22Rv1 (cell line): ENCODE data around the gene CLEC16A.
"Not testable (repeated sequence)": the region's sequence is repeated elsewhere in the genome, so short reads cannot be mapped to it uniquely, and the experiment has no call there.

ENCODE experiments used
- CTCF ChIP-seq: fragments of 450-650 bp; IDR thresholded peaks from 2 replicates; pipeline ENCODE4 v1.5.1; 2017; ENCODE audit warnings: mild to moderate bottlenecking
- ZFX ChIP-seq: fragments of 450-650 bp; IDR thresholded peaks from 2 replicates; pipeline ENCODE4 v1.6.1; 2017; ENCODE audit warnings: antibody characterized with exemption, borderline replicate concordance

- not testable (repeated sequence) for TF ChIP-seq CTCF, ZFX
These were observed 2.4 kb upstream of the CLEC16A start for GRCh38 chr16:10941935-10942351.
